ENCODE data around the gene FSTL5. TPM values are rescaled to one million over a fixed set of nuclear protein-coding genes. Genes with fewer than 3 reads are reported as not detected.

FSTL5 gene
- total RNA-seq, 4 donors from 2014 or later: 4.8 to 13.5 (median 7.1) TPM

DNA sequence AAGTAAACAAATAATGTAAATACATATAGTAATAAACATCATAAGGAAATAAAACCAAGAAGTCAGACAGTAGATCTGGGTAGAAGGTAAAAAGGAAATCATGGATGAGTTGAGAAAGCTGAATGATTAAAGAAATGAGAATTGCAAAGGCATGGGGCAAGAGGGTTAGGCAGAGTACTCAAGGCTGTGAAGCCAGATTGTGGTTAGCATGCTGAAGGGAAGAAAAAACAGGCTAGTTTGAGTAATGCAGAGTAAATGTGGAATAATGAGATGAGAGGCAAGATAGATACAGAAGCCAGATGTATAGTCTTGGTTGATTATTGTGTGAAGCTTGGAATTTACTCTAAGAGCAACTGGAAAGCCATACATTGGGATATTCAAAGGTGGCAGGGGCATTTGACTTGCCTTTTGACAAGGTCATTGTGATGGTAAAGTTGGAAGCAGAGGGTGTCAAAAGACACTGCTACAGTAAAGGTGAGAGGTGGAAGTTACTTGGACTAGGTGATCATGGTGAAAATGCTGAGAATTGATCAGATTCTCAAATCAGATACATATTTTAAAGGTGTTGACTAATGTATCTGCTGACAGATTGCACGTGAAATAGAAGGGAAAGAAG lies 307.0 kb downstream of the FSTL5 start:
- Histone ChIP-seq H3K27ac (no peak overlapping the region), H3K4me3 (no peak overlapping the region), H3K9me3 (no peaks in the 10 kb centered on the region), H3K4me1 (no peaks in the 10 kb centered on the region), H3K27me3 (no peaks in the 10 kb centered on the region), H3K36me3 (no peaks in the 10 kb centered on the region)
- 90 to 91% methylated on average over 1 of the region's 1 CpG for WGBS, 2 donors
- TF ChIP-seq, protein P1, sequence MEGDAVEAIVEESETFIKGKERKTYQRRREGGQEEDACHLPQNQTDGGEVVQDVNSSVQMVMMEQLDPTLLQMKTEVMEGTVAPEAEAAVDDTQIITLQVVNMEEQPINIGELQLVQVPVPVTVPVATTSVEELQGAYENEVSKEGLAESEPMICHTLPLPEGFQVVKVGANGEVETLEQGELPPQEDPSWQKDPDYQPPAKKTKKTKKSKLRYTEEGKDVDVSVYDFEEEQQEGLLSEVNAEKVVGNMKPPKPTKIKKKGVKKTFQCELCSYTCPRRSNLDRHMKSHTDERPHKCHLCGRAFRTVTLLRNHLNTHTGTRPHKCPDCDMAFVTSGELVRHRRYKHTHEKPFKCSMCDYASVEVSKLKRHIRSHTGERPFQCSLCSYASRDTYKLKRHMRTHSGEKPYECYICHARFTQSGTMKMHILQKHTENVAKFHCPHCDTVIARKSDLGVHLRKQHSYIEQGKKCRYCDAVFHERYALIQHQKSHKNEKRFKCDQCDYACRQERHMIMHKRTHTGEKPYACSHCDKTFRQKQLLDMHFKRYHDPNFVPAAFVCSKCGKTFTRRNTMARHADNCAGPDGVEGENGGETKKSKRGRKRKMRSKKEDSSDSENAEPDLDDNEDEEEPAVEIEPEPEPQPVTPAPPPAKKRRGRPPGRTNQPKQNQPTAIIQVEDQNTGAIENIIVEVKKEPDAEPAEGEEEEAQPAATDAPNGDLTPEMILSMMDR (IDR thresholded peaks at IDR 0.05): no peak
- DNase-seq (ENCODE audit: low spot score in 2 of 2): no peak

DNA sequence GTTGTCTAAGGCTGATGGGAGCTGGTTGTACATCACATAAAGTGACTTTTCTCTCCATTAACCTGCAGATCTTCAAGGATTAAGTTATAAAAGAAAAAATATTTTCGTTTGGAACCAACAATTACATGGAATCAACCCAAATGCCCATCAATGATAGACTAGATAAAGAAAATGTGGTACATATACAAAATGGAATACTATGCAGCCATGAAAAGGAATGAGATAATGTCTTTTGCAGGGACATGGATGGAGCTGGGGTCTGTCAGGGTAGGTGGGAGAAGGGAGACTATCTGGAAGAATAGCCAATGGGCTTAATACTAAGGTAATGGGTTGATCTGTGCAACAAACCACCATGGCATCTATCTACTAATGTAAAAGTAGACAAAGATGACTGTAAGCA lies 313.2 kb downstream of the FSTL5 start:
- DNase-seq (ENCODE audit: low spot score in 2 of 2): no peak
- H3K27me3 ChIP-seq: no peaks in the 10 kb centered on the region
- H3K4me1 ChIP-seq: no peaks in the 10 kb centered on the region
- H3K9me3 ChIP-seq: peaks cover 0 to 7% (median 0%) of the 10 kb centered on the region in 4 donors
- no peak overlapping the region for H3K27ac ChIP-seq
- H3K4me3 ChIP-seq: no peak overlapping the region
- no peaks in the 10 kb centered on the region for H3K36me3 ChIP-seq
- TF ChIP-seq, protein P1 (IDR thresholded peaks at IDR 0.05): no peak
- TF ChIP-seq POLR2A (IDR thresholded peaks at IDR 0.05) (no peak), EP300 (IDR thresholded peaks at IDR 0.05) (no peak)
- 35 to 54% methylated on average over 1 of the region's 1 CpG for WGBS, 2 donors

DNA sequence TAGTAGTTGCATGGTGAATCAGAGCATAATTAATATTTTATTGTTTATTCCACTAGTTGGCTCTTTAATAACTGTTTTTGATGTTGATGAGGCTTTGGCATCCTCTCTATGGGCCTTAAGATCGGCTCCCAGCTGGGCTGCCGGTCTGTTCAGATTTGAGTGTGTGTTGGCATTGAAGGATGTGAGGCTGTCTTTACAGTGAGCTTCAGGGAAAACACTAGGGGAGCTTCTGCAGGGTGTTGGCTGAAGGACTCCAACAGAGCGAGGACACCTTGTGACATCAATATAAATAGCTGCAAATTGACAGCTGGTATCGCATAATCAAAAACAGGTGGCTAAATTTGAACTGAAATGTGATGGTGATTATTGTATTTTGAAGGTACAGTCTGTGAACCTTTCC lies 322.0 kb downstream of the FSTL5 start:
- no peak for DNase-seq (ENCODE audit: low spot score in 2 of 2)
- TF ChIP-seq, protein P1 (IDR thresholded peaks at IDR 0.05): no peak
- TF ChIP-seq POLR2A (IDR thresholded peaks at IDR 0.05): no peak
- TF ChIP-seq EP300 (IDR thresholded peaks at IDR 0.05): no peak
- H3K36me3 ChIP-seq: no peaks in the 10 kb centered on the region
- H3K4me3 ChIP-seq: no peak overlapping the region
- H3K9me3 ChIP-seq: peaks cover 0 to 7% (median 0%) of the 10 kb centered on the region in 4 donors
- no peaks in the 10 kb centered on the region for H3K27me3 ChIP-seq
- WGBS, 2 donors: 79 to 91% methylated on average over 4 of the region's 4 CpGs
- H3K4me1 ChIP-seq: no peaks in the 10 kb centered on the region
- H3K27ac ChIP-seq: no peak overlapping the region

DNA sequence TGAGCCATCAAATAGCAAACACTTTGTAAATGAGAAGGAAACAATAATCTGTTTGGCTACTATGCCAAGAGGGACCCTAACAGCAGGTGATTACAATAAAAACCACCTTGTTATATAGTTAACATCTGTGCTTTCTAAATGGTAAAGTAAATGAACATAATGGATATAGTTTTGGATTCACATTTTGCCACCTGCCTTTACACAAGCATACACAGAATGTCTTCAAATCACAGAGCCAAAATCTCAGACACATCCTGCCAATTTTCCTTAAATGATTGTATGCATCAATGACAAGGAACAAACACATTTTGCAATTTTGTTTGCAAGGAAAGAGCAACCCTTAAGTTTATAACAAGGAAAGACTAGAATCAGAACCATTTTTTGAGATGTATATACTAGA lies 334.2 kb downstream of the FSTL5 start:
- H3K9me3 ChIP-seq: peaks cover 0 to 3% (median 0%) of the 10 kb centered on the region in 4 donors
- H3K36me3 ChIP-seq: no peaks in the 10 kb centered on the region
- no peak for DNase-seq (ENCODE audit: low spot score in 2 of 2)
- TF ChIP-seq POLR2A (IDR thresholded peaks at IDR 0.05) (no peak), EP300 (IDR thresholded peaks at IDR 0.05) (no peak)
- TF ChIP-seq, protein P1 (IDR thresholded peaks at IDR 0.05): no peak
- no peak overlapping the region for H3K27ac ChIP-seq
- H3K4me3 ChIP-seq: no peak overlapping the region
- no peaks in the 10 kb centered on the region for H3K27me3 ChIP-seq
- no peaks in the 10 kb centered on the region for H3K4me1 ChIP-seq

DNA sequence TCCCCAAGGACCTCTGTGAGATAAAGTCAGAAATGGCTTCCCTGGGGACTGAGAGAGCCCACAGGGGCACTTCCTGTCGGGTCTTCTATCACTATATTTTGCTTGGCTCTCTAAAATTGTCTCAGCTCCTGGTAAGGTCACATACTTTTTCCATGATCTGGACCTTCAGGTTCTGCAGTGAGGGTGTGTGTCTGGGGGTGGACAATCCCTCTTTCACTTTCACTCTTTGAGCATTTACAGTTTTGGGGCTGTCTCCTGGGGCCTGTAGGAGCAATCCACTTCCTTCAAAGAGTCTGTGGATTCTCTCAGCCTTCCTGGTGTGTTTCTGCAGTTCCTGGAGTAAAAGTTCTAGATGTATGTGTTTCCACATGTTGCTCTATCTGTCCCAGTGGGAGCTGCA lies 335.7 kb downstream of the FSTL5 start:
- Histone ChIP-seq H3K27me3 (no peaks in the 10 kb centered on the region), H3K4me1 (no peaks in the 10 kb centered on the region), H3K36me3 (peaks cover 0 to 6% (median 0%) of the 10 kb centered on the region in 3 donors), H3K9me3 (peaks cover 0 to 17% (median 0%) of the 10 kb centered on the region in 4 donors), H3K27ac (no peak overlapping the region), H3K4me3 (no peak overlapping the region)
- no peak for DNase-seq (ENCODE audit: low spot score in 2 of 2)
- TF ChIP-seq, protein P1 (IDR thresholded peaks at IDR 0.05): no peak
- no peak for TF ChIP-seq POLR2A (IDR thresholded peaks at IDR 0.05)
- no peak for TF ChIP-seq EP300 (IDR thresholded peaks at IDR 0.05)
- WGBS, 2 donors: 56 to 57% methylated on average over 1 of the region's 1 CpG
